Stimulated activated CD4-positive, alpha-beta T cell treated with anti-CD3 and anti-CD28 coated beads, Interleukin-1b, Interleukin-23, amount 100 ng/mL, for 4 hours (primary cell): Measurements from ENCODE around the gene FNDC11.
"Not testable (repeated sequence)": the region's sequence is repeated elsewhere in the genome, so short reads cannot be mapped to it uniquely, and the experiment has no call there.

Experiments used
- DNase-seq, 2 donors: peaks; one replicate each; pipeline ENCODE4 v3.0.0-alpha.2; 2020; ENCODE audit warnings: low read depth in 2 of 2

The FNDC11 gene

DNA sequence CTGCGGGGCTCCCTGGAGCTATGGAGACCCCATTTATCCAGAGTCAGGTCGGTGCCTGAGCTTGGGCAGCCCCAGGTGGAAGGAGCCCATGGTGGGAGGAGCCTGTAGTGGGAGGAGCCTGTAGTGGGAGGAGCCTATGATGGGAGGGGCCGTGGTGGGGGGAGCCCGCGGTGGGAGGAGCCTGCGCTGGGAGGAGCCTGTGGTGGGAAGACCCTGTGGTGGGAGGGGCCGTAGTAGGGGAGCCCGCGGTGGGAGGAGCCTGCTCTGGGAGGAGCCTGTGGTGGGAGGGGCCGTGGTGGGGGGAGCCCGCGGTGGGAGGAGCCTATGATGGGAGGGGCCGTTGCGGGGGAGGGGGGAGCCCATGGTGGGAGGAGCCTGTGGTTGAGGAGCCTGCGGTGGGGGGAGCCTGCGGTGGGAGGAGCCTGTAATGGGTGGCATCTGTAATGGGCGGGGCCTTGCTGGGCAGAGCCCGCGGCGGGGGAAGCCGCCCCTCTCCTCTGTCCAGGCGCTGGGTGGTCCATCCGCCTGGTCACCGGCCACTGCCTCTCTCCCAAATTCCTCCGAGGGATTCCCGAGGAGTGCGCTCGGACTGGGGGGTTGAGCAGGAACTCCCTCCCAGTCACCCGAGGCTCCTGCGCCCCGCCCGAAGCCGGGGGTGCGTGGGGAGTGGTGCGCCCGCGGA is 567 bp upstream of the FNDC11 start:
- peak; percentile 86 to 89 for DNase-seq

DNA sequence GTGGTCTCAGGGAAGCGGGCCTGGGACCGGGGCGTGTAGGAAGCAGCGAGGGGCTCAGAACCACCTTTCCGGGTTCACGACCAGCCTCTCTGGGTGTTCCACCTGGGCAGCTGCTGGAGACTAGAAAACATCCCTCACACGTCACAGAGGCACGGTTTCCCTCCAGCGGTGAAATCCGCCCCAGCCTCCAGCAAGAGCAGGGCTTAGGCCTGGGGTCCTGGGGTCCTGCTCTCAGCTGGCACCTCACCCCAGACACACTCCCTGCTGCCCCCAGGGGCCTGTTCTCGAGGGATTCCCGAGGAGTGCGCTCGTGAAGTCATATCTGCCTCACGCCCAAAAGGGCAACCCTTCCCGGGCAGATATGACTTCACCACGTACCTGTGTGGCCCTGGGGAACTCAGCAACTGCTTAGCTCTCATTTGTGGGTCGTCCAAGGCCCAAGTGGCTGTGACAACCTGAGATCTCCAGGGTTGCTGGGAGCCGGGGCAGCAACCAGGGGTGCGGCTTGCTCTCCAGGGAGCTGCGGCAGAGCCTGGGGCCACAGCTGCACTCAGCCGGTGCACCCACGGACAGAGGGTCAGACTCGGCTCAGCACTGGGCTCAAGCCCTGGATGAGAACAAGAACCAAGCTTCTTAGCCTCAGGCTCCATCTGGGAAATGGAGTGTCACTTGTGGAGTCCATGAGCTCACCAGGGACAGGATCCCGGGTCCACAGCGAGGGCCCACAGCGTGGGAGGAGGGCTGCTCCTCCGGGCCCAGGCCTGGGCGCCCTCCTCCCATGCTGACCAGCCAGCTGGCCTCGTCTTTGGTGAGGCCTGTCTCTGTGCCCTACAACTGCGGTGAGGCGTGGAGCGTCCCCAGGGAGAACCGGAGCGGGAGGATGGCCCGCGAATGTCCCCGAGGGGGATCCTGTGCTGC is 661 bp downstream of the FNDC11 start:
- no peak for DNase-seq

DNA sequence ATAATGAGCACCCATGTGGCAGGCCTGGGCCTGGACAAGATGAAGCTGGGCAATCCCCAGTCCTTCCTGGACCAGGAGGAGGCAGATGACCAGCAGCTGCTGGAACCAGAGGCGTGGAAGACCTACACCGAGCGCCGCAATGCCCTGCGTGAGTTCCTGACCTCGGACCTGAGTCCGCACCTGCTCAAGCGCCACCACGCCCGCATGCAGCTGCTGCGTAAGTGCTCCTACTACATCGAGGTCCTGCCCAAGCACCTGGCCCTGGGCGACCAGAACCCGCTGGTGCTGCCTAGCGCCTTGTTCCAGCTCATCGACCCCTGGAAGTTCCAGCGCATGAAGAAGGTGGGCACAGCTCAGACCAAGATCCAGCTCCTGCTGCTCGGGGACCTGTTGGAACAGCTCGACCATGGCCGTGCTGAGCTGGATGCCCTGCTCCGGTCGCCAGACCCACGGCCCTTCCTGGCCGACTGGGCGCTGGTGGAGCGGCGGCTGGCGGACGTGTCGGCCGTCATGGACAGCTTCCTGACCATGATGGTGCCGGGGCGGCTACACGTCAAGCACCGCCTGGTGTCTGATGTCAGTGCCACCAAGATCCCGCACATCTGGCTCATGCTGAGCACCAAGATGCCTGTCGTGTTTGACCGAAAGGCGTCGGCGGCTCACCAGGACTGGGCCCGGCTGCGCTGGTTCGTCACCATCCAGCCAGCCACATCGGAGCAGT is 1.9 kb downstream of the FNDC11 start:
- DNase-seq = no peak

DNA sequence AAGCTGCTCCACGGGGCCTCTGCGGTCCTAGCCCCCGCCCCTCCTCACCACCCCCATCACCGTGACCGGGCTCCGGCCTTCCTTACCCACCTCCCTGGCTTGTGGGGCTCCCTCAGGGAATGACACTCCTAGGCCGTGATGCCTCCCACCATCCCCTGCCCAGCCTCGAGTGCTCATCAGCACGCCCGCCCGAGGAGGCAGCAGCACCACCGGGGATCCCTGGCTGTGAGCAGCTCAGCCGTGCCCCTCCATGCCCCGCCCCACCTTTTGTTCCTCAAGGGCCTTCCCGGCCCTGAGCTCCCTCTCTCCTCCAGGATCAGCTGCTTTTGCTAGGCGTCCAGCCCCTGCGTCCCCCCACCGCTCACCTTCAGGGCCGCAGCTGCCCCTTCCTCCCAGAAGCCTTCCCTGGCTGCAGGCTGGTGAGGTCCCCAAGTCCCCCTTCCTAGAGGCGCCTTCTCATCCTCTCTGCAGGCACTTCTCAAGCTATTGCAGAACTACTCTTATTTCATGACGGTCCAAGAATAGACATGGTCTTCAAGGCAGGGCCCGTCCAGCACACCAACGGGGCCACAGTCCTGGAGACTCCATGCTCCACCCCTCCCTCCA is 3.0 kb downstream of the FNDC11 start:
- DNase-seq = no peak

DNA sequence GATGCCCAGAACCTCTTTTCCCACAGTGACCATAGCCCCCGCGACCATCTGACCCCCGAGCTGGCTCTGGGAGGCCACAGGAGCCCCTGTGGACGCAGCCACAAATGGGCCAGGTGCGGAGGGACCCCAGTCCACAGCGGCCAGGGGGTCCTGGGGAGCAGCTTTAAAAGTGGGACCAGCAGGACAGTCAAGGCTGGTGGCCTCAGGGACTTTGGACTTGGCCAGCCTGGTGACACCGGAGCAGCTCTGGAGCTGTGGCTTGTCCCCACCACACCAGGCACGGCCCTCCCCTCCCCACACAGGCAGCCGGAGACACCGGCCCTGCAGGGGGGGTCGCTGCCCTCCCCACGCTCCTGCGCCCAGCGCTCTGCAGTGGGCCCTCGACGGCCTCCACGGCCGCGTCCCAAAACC is 3.5 kb downstream of the FNDC11 start:
- no peak for DNase-seq

DNA sequence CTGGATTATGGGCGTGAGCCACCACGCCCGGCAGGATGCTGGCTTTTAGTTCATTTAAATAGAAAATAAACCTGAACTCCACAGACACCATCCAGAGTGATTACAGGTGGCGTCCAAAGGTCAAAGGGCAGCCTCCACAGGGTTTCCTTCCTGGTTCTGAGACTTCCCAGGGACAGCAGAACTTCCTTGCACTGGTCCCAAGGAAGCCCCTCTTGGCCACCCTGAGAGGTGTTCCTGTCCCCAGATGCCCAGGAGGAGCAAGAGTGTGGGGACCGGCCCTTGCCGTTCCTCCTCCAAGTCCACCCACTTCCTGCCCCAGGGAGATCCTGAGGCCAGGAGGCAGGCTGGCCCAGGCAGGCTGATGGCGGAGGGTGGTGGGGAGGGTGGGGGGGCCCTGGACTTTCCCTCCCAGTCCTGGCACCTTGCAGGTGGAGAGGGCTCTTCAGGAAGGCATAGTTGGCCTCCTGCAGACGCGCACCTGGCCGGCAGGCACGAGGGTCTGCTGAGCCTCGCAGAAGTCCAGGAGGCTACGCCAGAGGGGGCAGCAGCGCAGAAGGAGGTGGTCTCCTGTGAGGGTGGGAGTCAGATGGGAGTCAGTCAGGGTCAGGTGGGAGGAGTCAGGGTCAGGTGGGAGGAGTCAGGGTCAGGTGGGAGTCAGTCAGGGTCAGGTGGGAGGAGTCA is 5.0 kb downstream of the FNDC11 start:
- DNase-seq = no peak

DNA sequence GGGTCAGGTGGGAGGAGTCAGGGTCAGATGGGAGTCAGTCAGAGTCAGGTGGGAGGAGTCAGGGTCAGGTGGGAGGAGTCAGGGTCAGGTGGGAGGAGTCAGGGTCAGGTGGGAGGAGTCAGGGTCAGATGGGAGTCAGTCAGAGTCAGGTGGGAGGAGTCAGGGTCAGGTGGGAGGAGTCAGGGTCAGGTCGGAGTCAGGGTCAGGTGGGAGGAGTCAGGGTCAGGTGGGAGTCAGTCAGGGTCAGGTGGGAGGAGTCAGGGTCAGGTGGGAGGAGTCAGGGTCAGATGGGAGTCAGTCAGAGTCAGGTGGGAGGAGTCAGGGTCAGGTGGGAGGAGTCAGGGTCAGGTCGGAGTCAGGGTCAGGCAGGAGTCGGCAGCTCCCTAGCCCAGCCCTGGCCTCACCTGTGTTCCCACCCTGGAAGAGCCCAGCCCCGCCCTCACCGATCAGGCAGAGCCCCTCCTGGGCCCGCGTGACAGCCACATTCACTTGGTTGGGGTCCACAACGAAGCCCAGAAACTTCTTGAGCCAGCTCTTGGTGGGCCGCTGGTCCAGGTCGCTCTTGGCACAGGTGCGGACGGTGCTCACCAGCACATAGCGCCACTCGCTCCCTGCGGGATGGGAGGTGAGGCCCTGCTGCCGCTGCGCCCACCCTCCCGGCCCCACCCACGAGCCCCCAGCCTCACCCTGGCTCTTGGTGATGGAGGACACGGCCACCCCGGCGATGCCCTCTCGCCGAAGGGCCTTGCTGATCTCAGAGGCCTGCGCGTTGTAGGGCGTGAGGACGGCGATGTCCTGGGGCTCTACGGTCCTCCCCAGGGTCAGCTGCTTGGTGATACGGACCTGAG is 5.8 kb downstream of the FNDC11 start:
- DNase-seq = not testable (repeated sequence)

DNA sequence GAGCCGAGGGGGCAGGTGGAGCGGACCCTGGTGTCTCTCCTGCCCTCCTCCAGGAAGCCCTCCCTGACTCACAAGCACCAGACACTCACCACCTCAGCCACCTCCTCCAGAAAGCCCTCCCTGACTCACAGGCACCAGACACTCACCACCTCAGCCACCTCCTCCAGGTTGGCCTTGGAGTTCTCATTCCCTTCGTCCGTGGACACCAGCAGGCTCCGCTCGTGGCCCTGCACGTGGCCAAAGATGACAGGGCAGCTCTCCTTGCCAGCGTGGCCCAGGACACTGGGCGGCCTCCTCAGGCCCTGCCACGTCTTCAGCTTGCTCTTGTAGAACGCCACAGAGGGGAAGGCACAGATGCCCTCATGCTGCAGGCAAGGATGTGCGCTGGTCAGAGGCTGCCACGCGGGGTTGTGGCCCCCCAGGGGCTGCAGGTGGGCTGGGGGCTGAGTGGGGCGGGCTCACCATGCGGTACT is 6.4 kb downstream of the FNDC11 start:
- no peak for DNase-seq

DNA sequence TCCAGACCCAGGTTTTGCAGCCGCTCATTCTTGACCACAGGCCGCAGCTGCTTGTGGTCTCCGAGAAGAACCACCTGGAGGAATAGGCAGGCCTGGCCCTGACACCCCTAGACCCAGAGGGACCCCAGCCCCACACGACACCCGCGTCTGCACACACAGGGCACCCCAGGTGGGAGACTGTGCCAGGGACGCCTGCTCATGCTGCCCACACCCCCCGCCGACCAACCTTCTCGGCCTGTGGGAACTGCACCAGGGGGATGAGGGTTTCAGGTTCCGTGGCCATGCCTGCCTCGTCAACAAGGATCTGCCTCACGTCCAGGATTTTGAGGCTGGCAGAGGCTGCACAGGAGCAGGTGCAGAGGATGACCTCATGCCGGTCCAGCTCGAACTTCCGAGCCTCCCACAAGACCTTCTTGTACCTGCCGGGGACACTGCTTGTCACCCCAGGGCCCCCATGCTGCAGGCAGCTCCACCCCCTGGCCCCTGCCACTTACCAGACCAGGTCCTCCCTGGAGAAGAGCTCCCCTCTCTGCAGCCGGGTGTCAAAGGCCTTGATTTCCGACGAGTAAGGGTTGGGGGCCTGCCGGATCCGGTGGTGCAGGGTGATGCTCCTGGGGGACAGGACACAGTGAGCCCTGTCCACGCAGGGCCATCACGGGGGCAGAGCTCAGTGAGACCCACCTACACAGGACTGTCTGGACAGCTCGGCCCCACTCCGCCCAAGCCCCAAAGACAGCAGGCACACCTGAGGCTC is 7.1 kb downstream of the FNDC11 start:
- no peak for DNase-seq

DNA sequence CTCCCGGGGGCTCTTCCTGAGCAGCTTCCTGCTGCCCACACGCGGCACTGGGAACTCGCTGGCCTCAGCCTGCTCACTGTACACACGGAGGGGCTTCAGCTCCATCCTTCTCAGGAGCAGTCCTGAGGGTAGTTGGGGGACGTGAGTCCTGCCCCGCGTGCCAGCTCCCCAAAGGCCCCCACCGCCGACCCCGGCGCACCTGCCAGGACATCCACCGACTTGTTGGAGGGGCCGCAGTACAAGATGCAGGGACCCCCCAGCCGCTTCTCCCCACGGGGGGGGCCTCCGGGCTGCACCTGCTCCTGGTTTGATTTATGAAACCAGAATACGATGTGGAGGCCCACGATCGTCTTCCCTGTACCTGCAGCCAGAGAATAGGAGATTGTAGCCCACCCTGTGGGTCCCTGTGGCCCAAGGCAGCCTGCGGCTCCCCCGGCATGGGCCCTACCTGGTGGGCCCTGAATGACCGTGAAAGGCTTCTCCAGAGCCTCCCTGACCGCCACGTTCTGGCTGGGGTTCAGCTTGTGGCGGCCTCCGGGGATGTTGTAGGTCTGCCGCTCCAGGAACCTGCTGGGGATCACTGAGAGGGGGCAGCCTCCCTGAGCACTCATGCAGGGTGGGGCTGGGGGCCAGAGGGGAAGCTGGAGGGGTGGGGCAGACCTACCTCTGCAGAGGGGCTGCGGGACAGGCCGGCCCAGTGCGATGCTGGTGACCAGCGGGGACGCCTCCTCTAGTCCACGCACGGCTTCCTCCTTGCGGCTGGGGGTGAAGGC is 7.9 kb downstream of the FNDC11 start:
- DNase-seq = no peak

DNA sequence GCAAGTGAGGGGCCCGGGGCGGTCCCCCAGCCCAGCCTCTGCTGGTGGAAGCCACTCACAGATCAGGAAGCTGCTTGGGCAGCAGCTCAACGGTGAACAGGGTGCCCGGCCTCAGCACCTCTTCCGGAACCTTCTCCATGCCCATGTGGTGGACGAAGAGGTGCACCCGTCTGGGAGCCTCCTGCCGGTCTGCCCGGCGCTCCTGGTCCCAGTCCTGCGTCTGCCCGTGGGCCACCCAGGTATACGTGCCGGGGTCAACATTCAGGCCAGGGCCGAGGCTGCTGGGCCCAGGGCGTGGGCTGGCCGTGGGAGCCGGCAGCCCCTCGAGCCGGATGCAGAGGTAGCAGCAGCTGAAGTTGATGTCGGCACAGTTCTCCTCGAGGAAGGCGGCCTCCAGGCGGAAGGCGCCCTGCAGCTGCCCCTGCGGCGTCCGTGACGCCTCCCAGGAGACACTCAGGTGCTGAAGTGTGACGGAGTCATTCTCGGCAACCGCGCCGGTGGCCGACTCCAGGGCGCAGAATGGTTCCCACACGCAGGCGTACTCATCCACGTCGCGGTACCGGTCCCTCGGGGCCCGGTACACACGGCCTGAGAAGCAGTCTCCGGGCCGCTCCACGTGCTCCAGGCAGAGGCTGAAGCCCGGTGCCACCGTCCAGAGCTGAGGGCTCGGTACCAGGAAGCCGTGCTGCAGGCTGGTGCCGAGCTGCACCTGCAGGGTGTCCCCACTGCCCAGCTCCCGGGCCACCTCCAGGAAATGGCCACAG is 8.7 kb downstream of the FNDC11 start:
- DNase-seq = no peak

DNA sequence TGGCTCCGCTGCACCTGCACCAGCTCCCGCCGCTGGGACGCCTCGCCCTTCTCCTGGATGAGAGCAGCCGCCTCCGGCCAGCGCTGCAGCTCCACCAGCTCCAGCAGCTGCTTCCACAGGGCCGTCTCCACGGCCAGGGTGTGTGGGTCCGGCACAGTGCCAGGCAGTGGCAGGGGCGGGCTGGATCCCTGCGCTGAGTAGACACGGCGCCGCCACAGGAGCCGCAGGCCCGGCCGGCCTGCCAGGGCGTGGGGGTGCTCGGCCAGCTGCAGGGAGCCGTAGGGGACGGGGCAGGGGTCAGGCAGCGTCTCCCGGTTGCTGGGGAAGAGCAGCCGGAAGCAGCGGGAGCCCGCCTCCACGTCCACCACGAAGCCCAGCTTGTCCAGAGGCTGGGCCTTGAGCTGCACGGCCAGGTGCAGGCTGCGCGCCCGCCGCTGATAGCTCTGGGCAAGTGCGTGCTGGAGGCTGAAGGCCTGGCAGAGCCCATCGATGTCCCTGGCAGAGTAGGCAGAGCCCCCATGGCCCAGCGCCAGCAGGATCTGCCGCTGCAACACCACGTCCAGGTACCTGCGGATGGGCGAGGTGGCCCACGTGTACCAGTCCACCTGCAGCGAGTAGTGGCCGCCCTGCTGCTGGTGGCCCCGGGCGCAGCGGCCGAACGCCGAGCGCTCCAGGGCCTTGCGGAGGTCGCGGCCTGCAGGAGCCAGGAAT is 9.4 kb downstream of the FNDC11 start:
- no peak for DNase-seq

DNA sequence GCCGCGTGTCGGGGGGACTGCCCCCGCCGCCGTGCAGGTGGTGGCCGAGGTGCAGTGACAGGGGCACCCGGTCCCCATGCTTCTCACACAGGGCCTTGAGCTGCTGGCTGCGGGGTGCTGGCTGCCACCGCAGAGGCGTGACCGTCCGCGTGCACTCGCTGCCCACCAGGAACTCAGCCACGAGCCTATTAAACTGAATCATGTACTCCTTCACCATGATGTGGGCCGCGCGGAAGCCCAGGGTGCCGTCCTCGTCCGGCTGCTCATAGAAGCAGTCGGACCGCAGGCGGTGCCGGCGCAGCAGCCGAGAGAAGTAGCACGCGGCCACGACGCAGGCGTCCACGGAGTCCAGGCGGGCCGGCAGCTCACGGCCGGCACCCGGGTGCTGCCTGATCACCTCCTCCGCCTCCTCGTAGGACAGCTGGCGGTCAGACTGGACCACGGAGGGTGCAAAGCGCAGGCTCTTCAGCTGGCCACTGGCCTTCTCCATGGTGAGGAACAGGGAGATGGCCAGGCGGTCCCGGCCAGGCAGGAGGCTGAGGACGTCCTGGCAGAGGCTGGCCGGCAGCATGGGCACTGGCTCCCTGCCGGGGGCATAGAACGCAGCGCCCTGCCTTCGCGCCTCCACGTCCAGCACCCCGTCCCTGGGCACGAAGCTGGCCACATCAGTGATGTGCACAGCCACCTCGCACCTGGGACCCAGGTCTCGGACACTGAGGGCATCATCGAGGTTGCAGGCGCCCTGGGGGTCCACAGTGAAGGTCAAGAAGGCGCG is 10.3 kb downstream of the FNDC11 start:
- DNase-seq = no peak

DNA sequence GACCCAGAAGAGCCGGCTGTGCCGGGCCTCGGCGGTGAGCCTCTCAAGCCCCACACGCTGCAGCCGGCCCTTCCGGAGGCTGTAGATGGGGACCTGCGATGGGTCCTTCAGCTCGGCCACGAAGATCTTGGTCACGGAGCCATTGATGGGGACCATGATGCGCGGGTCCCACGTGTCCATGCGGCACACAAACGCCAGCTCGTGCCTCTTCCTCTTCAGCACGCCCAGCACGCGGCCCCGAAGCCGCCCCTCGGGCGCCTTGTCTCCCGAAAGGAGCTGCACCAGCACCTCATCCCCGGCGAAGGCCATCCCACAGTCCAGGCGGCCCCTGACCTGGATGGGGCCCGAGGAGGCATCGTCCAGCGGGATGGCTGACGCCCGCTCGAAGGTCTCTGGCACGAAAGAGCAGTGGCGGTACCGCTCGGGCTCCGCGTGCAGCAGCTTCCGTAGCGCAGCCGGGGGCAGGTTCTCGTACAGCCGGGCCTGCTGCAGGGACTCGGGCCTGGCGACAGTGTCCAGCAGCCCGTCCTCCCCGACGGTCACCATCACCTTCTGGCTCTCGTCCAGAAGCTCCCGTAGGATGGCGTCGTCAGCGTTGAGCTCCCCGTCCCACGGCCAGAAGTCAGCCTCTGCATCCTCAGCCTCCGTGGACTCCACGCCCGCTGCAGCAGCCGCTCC is 11.2 kb downstream of the FNDC11 start:
- no peak for DNase-seq

DNA sequence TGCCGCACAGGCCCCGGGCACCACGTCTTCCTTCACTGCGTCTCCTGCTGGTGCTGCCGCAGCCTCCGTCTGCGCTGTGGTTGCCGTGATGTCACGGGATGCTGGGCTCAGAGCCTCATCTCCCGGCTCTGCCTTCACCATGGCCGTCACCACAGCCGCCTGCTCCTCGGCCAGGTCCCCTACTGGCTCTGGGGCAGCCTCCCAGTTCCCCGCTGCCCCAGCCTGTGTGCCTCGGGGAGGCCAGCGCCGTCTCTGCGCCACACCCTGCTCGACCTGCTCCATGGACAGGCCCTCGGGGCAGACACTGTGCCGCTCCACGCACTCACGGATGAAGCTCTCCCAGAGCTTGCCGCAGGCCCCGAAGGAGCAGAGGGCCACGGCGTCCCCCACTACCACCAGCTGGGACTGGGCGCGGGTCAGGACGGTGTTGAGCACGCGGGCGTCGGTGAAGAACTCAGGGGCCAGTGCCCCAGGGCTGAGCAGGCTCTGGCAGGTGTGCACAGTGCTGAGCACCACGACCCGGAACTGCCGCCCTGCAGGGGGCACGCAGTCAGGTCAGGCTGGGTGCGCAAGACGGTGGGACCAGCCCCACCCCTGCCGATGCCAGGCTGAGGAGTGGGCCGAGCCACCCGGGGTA is 11.9 kb downstream of the FNDC11 start:
- DNase-seq = no peak
